NCI-H460 (cell line): ENCODE results near the gene NGFR. TPM values are rescaled to one million over a fixed set of nuclear protein-coding genes. Genes with fewer than 3 reads are reported as not detected.

ENCODE experiments used
- DNase-seq: peaks from one replicate; pipeline ENCODE4 v3.0.0-alpha.2; 2016; ENCODE audit warnings: low read depth; ENCODE audit errors: extremely low read depth
- polyA plus RNA-seq: library from polyadenylated mRNA; depleted of rRNA; stranded (reverse); fragments of >200 nt; gene quantifications from 2 replicates; pipeline ENCODE4 v1.2.3, GENCODE V29; 2014; cell fraction: nucleus; rRNA removed
- total RNA-seq: library from RNA; depleted of rRNA; stranded (reverse); fragments of >200 nt; shearing (Covaris generic); gene quantifications from 2 replicates; pipeline ENCODE4 v1.2.3, GENCODE V29; 2014; rRNA removed

The NGFR gene
- total RNA-seq: 0.07 TPM in 1 of 2 replicates, not detected in the other
- not detected in 2 replicates for polyA plus RNA-seq

DNA sequence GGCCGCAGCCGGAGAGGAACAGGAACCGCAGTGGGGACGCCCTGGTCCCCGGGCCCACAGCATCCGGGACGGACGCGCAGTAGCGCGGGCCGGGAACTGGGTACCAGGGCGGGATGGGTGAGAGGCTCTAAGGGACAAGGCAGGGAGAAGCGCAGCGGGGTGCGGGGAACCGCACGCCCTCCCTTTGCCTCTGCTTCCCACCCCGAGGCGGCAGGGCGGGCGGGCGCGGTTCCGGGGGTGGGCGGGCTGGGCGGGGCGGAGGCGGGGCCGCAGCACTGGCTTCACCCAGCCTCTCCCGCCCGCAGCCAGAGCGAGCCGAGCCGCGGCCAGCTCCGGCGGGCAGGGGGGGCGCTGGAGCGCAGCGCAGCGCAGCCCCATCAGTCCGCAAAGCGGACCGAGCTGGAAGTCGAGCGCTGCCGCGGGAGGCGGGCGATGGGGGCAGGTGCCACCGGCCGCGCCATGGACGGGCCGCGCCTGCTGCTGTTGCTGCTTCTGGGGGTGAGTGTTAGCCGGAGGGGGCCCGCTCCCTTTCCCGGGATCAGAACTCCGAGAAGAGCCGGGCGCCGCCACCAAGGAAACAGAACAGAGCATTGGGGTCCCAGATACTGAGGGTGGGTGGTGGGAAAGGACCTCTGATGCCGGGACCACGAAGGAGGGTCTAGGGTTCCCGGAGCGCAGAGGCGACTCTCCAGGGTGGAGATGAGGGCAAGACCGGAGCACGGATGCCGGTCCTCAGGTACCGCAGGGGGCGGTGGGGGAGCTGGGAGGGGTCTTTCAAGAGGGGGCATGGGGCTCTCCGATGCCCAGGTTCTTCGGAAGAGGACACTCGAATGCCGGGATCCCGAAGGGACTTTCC lies at the start of gene NGFR:
NGFR (plus strand) TSS at position 308 of the 856 bp plus-strand sequence; CDS start at position 433, 125 bp downstream.
- DNase-seq: peak; percentile 28

DNA sequence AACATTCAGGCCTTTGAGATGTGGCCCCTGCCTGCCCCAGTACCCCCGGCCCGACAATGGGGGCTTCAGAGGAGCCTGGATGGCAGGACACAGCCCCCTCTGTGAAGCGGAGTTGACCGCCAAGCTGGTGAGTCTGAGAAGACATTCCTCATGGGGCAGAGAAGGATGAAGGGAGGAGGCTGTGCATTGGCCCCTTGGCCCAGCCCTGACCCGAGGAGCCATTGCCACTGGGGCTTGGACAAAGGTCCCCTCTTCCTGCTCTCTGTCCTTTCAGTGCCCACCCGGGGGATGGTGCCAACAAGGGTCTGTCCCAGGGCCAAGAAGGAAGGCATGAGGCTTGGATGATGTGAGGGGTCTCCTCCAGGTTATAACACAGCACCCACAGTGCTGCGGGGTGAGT lies 49.5 kb upstream of the NGFR start:
- no peak for DNase-seq

DNA sequence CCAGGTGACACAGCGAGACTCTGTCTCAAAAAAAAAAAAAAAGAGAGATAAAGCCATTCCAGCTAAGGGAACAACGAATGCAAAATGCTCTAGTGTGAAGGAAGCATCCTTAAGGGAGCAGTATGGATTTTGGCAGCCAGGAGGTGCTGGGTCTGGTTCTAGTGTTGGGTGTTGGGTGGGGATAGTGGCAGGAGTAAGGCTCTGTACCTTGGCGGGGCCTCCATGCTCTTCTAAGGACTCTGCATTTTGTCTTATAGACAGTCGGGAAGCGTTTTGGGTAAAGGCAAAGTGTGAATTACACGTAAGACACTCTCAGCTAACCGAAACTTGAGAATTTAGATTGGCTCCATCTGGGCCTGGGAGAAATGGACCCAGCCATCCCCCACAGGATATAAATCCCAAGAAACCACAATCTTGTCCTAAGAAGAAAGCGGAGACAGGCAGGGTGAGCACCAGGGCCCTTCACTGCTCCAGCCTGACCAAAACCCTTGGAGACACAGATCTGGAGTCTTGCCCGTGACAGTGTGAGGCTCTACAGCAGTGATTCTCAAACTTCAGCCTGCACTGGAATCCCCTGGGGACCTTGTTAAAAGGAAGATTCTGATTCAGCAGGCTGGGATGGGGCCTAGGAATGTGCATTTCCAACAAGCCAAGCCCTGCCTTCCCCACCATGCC lies 47.3 kb upstream of the NGFR start:
- no peak for DNase-seq

DNA sequence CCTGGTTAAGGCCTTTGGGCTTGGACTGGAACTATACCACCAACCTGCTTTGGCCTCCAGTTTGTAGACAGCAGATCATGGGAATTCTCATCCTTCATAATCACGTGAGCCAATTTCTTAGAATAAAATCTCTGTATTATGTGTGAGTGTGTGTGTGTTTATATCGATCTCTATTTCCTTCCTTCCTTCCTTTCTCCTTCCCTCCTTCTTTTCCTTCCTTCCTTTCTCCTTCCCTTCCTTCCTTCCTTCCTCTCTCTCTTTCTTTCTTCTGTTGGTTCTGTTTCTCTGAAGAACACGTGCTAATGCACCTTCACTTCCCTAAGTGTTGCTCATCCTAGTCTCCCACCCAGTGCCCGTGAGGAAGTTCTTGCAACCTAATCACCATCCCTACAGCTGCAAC lies 44.9 kb upstream of the NGFR start:
- no peak for DNase-seq

- DNase-seq: no peak
These were observed 44.4 kb upstream of the NGFR start for GRCh38 chr17:49450735-49451134.

GRCh38 chr17:49452201-49452600 lies 42.9 kb upstream of the NGFR start:
- DNase-seq: no peak

GRCh38 chr17:49452661-49453060 lies 42.4 kb upstream of the NGFR start:
- no peak for DNase-seq

DNA sequence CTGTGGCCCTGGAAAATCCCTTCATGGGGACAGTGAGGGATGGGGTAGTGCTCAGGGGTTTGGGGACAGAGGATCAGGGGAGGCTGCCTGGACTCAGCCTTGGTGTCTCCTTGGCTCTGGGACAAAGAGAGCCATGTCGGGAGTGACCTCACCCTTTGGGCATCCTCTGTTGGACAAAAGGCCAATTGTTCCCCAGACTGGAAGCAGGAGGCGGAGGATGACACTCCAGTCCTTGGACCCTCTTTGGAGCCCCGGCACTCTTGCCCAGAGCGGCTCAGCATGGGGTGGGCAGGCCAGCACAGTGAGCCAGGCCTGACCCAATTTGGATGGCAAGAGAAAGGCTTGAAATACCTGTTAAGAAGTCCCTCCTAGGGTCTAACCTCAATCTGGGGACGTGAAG lies 41.0 kb upstream of the NGFR start:
- no peak for DNase-seq

DNA sequence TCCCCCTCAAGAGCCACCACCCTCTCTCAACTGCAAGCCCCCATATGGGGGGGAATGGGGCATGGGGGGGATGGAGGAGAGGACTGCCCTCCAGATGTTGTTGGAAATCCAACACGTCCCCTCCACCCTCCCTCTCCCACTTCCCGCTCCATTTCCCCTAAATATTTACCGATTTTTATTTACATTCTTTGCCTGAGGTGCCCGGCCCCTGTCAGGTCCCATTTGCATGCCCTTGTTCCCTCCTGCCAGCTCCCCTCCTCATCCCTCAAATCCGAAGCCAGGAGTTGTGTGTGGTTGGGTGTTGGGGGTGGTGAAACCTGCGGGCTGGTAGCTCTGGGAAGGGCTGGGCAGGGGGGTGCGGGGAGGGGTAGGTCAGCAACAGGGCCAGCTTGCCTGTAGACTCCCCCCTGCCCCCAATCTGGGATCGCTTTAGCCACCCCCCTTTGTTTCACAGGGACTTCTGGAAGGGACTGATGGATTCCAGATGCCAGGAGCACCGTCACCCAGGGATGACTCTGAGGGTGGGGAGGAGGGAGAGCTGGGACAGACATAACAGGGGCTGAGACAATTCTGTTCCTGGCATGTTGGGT lies 39.7 kb upstream of the NGFR start:
- DNase-seq: no peak

- no peak for DNase-seq
These were observed 38.7 kb upstream of the NGFR start for GRCh38 chr17:49456183-49456965.

DNA sequence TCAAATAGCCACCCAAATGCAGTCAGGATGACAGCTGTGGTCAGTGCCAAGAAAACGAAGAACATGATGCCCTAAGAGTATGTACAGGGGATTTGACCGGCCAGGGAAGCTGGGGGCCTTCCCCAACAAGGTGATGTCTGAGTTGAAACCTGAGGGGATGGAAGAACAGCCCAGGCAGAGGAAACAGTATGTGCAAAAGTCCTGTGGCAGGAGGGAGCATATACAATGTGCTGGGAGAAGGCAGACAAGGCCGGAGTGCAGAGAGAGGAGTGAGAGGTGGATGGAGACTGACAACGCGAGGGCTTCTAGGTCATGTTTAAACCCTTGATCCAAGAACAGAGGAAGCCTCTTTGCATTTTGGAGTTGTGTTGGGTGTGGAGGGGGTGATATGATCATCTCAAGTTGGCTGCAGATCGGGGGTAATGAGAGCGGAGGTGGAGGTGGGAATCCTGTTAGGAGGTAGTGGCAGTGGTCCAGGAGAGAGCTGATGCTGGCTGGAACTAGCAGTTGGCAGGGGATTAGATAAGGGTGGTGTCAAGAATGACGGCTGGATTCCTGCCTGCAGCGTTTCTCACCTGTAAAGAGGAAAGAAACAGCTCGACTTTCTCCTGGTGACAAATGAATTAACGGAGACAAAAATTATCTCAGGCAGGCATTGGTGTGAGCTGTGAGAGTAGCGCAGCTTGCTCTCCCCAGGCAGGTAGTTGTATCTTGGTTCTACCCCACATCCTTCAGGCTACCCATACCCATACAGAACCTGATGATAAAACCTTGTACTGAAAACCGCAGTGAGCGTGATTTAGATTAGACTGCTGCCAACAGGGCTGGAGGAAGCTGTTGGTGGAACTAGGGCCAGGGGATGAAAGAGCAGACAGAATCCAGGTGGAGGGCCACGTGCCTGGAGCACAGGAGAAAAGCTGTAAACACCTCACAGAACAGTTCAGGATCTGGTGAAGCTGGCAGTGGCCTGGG lies 37.2 kb upstream of the NGFR start:
- DNase-seq: no peak

GRCh38 chr17:49459401-49459984 lies 35.6 kb upstream of the NGFR start:
- no peak for DNase-seq

- DNase-seq: no peak
These were observed 34.7 kb upstream of the NGFR start for GRCh38 chr17:49460401-49460800.

DNA sequence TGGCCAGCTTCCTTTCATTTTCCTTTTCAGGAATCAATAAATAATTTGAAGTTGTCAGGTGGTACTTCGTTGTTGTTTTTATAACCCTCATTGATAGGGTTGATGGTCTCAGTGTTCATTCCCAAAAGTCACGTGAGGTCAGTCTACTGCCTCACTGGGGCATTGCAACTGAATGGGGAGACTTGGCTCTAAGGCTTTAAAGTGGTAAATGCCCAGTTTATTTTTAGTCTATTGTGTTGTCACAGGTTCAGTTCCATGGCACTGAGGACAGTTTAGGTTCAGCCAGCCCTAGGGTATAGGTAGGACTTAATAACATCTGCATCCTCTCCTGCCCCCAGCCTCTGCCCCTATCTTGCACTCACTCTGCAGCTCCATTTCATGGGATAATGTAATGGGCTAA lies 33.5 kb upstream of the NGFR start:
- DNase-seq: no peak

GRCh38 chr17:49464049-49464448 lies 31.0 kb upstream of the NGFR start:
- no peak for DNase-seq

GRCh38 chr17:49465331-49465903 lies 29.7 kb upstream of the NGFR start:
- DNase-seq: no peak

GRCh38 chr17:49466436-49466835 lies 28.7 kb upstream of the NGFR start:
- no peak for DNase-seq

DNA sequence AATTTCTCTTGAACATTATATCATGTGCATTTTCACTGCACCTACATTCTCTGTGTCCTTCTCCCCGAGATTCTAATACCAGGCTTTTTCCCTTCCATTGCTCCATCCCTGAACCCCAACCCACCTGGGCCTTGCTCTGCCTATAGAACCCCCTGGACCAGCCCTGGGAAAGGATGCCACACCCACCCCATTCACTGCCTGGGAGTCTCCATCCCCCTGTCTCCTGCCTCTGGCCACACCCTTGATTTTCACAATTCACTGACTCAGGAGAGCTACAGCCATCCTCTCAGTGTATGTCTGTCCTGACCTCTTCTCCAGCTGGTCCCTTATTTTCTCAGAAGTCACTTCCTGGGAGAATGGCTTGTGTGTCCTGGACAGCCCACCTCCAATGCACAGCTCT lies 27.9 kb upstream of the NGFR start:
- DNase-seq: no peak
